GM12864 (cell line): ENCODE data around the gene TPI1.
"Not testable (repeated sequence)": the region's sequence is repeated elsewhere in the genome, so short reads cannot be mapped to it uniquely, and the experiment has no call there.

ENCODE experiments used
- DNase-seq: peaks from one replicate; pipeline ENCODE4 v3.0.0-alpha.2; 2011; ENCODE audit warnings: low read depth
- H3K4me3 ChIP-seq: 2 replicates; pipeline ENCODE4 v1.5.1; 2011; ENCODE audit warnings: mild to moderate bottlenecking, low read depth, low read length, control low read depth
- TF ChIP-seq, protein P1 (sequence below): IDR thresholded peaks from 2 replicates; pipeline ENCODE4 v1.5.1; 2011; ENCODE audit warnings: low read depth, mild to moderate bottlenecking, moderate library complexity, low read length, control low read depth, inconsistent platforms; ENCODE audit errors: missing control alignments

The TPI1 gene

DNA sequence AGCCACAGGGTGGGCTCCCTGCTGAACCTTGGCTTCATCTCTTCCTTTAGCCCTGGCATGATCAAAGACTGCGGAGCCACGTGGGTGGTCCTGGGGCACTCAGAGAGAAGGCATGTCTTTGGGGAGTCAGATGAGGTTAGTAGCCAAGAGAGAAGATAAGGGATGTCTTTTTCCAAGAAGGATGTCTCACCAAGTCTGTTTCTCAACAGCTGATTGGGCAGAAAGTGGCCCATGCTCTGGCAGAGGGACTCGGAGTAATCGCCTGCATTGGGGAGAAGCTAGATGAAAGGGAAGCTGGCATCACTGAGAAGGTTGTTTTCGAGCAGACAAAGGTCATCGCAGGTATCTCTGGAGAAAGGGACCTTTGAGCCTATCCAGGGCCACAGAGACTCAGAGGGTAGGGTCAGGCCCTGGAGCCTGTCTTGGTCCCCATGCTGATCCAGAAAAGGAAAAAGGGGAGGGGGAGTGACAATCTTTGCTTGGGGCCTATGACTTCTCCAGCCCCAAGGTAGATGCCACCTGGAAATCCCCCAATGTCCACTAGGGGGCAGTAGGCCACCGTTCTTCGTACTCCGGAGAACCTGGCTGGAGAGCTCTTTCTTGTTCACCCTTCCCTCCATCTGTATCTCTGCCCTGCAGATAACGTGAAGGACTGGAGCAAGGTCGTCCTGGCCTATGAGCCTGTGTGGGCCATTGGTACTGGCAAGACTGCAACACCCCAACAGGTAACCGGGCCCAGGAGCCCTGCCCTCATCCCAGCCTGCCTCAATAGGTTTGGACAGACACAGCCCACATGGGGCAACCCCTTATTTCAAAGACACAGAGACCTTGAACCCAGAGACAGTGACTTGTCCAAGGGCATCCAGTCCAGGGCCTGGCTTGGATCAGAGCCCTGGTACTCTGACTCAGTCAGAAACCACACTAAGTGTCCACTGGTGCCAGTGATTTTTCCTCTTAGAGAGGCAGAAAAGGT lies 2.0 kb downstream of the TPI1 start:
- peak overlapping the region; percentile 74 for H3K4me3 ChIP-seq
- no peak for DNase-seq

DNA sequence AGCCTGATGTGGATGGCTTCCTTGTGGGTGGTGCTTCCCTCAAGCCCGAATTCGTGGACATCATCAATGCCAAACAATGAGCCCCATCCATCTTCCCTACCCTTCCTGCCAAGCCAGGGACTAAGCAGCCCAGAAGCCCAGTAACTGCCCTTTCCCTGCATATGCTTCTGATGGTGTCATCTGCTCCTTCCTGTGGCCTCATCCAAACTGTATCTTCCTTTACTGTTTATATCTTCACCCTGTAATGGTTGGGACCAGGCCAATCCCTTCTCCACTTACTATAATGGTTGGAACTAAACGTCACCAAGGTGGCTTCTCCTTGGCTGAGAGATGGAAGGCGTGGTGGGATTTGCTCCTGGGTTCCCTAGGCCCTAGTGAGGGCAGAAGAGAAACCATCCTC lies 3.0 kb downstream of the TPI1 start:
- not testable (repeated sequence) for H3K4me3 ChIP-seq, DNase-seq

More for the DNA sequence above, 2.0 kb downstream of the TPI1 start:
- TF ChIP-seq, protein P1, sequence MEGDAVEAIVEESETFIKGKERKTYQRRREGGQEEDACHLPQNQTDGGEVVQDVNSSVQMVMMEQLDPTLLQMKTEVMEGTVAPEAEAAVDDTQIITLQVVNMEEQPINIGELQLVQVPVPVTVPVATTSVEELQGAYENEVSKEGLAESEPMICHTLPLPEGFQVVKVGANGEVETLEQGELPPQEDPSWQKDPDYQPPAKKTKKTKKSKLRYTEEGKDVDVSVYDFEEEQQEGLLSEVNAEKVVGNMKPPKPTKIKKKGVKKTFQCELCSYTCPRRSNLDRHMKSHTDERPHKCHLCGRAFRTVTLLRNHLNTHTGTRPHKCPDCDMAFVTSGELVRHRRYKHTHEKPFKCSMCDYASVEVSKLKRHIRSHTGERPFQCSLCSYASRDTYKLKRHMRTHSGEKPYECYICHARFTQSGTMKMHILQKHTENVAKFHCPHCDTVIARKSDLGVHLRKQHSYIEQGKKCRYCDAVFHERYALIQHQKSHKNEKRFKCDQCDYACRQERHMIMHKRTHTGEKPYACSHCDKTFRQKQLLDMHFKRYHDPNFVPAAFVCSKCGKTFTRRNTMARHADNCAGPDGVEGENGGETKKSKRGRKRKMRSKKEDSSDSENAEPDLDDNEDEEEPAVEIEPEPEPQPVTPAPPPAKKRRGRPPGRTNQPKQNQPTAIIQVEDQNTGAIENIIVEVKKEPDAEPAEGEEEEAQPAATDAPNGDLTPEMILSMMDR = peak; percentile 95

DNA sequence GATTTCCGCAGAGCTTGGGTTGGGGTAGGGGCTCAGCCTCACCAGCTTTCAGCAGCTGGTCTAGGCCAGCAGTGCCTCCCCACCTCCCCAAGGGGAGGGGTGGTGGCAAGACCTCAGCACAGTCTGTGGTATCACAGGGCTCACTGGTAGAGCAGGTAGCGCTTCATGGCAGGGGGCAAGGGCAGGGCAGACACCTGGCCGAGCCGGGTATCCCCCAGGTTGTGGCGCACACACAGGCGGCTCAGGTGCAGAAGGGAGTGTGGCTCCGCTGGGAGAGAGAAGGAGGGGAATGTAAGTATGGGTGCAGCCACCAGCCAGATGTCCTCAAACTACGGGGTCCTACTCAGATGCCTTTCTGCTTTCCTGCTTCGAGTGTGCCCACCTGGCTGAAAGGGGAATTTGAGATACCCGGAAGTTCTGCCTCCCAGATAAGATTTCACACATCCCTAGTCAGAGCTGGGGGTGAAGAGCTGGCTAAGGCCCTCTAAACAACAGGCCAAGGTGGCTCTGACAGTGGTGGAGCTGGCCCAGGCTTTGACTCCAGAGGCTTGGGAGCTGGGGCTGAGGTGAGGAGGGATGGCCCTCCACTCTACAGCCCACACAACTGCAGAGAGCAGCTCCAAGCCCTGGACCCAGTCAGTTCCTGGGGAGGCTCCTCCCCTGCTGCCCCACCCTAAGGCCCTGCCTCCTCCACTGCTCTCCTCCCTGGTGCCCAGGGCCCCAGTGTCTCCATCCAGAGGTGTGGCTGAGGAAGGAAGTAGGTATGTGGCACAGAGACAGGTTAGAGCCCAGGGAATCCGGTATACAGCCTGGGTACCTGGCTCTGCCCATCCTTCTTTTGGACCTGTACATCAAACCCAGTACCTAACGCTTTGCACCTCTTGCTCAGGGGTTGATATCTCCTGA lies 4.0 kb downstream of the TPI1 start:
- peak overlapping the region; percentile 72; the same call in 1 of the 2 replicates for H3K4me3 ChIP-seq
- DNase-seq = no peak
- TF ChIP-seq, protein P1 = no peak

DNA sequence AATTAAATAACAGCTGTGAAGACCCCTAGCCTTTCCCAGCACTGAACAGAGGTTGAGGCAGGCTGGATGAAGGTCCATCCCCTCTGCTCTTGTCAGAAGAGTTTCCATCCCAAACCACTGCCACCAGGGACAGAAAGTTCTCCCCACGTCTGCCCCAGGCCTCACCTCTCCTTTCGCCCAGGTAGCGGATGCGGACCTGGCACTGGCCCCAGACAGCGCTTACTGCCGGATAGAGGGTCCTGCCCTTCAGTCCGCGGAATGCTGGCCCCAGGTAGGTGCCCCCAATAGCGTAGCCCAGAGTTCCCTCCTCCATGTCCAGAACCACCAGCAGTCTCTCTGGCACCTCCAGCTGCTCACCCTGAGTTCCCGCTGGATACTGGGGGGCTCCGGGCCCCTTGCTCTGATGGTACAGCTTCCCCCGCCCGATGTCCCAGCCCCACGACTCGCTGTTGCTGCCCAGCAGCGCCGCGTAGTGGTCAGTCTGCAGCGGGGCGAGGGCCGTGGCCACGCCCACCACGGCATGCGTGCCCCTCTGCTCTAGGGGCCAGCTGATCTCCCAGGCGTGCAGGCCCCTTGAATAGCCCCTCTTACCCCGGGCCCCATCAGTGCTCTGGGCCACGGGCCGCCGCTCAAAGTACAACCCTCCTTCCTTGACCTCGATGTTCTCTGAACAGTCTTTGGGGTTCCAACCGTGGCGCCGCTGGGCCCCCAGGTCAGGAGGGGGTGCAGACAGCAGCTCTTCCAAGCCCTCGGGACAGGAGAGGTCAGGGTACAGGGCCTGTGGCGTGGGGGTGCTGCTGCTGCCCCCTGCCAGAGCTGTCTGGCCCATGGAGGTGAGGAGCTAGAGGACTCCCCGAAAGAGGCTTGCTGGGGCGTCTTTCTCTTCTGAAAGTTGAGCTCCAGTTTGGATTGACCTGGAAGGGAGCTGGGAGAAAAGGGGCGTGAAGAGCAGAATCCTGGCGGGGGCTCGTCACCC lies 5.0 kb downstream of the TPI1 start:
- peak overlapping the region; percentile 72 for H3K4me3 ChIP-seq
- TF ChIP-seq, protein P1 = peak; percentile 96
- no peak for DNase-seq

DNA sequence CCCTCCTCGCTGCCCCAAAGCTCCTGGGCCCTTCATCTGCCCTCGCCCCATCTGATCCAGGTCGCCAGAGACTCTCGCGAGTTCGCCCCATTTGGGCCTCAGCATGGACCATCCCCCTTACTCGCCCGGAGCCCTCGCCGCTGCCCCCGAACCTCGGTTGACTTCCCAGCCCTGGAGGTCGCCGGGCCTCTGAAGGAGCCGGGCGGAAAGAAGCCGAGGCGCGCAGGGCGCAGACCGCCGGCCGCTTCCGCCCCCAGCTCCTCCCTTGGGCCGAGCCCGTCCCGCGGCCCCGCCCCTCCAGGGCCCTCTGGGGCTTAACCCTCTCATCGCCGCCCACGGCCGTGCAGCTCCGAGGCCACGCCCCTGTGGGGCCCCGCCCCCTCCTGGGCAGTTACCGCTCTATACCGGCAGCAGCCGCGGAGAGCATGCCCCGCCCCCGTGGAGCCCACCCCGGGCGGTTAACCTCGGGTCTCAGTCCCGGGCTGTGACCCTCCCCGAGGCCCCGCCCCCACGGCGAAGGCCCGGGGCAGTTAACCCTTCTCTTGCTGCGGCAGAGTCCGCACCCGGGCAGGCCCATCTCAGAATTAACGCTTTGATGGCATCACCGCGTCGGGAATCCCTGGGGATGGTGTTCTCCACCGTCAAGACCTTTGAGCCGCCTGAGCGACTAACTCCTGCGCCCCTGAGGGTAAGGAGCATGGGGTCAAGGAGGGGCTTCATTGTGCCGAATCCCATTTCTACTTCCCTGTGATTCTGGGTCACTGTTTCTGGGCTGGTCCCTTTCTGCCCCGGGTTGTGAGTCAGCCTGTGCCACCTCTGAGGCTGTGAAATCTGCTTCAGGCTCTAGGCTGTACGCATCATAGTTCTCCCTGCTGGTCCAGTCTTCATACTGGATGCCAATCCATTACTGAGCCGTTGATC lies 6.0 kb downstream of the TPI1 start, which contains the start of gene SPSB2:
Gene SPSB2, minus strand, starts transcription at position 210 of the 921 bp plus-strand sequence. CDS start 402 bp downstream, outside the sequence.
- peak; percentile 88 for DNase-seq
- peak within 1 kb of the TSS; percentile 72 for H3K4me3 ChIP-seq
- TF ChIP-seq, protein P1 = no peak

DNA sequence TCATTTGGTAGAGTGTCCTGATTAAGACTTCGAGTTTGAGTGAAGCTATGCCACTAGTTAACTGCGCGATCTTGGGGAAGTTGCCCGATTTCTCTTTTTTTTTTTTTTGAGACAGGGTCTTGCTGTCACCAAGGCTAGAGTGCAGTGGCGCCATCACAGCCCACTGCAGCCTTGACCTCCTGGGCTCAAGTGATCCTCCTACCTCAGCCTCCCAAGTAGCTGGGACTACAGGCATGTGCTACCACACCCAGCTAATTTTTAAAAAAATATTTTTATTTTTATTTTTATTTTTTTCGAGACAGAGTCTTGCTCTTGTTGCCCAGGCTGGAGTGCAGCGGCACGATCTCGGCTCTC lies 6.7 kb downstream of the TPI1 start:
- DNase-seq = not testable (repeated sequence)

DNA sequence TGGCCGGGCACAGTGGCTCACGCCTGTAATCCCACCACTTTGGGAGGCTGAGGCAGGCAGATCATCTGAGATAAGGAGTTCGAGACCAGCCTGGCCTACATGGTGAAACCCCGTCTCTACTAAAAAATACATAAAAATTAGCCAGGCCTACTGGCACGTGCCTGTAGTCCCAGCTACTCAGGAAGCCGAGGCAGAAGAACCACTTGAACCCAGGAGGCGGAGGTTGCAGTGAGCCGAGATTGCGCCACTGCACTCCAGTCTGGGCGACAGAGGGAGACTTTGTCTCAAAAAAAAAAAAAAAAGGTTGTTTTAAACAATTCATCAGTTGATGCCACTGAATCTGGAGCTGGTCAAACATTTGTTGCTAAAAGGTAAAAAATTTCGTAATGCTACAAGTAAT lies 12.5 kb downstream of the TPI1 start:
- DNase-seq, H3K4me3 ChIP-seq: not testable (repeated sequence)

More for the DNA sequence above, 6.7 kb downstream of the TPI1 start:
- H3K4me3 ChIP-seq = peak overlapping the region; percentile 72
